ENCODE results near the gene RNASE11. TPM values are rescaled to one million over a fixed set of nuclear protein-coding genes. Genes with fewer than 3 reads are reported as not detected.

The RNASE11 gene
- total and polyA plus RNA-seq, 2 donors (not counting 1 experiment from before 2014, with no cell fraction given) = not detected

DNA sequence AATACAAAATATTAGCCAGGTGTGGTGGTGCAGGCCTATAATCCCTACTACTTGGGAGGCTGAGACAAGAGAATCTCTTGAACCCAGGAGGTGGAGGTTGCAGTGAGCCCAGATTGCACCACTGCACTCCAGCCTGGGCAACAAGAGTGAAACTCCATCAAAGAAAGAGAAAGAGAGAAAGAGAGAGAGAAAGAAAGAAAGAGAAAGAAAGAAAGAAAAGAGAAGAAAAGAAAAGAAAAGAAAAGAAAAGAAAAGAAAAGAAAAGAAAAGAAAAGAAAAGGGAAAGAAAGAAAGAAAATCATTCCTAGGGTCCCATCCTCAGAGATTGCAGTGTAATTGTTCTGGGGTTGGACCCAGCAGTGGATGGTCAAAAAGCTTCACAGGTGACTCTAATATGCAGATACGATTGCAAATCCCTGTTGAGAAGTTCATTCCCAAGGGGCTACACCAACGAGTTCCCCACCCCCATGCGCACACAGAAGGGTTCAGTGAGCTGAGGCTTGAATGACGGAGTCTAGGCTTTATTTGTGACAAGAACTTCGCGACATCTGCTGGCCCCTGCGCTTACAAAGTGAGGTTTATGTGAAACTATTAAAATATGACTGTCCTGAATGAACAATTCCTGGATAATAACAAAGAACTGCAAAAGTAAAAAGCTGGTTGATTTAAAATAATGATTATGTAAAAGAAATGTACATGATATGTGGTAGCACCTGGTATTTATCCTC, 20.7 kb upstream of the RNASE11 start:
- Histone ChIP-seq H2AFZ (ENCODE audit: insufficient read depth, low read depth, low read length, poor library complexity, severe bottlenecking) (no peak overlapping the region), H3K4me2 (replicated peaks; ENCODE audit: low read depth, low read length, poor library complexity, severe bottlenecking) (peak overlapping the region; percentile 94), H3K4me1 (ENCODE audit: control insufficient read depth in 2 of 2, insufficient read depth in 2 of 2, low read length in 2 of 2) (peaks cover 28 to 39% of the 10 kb centered on the region in 2 donors), H3K27ac (ENCODE audit: low read length in 2 of 2) (no peak overlapping the region), H4K20me1 (ENCODE audit: control insufficient read depth, insufficient read depth, low read length, poor library complexity, severe bottlenecking) (no peaks in the 10 kb centered on the region), H3K4me3 (ENCODE audit: control extremely low read depth in 1 of 5, extremely low read depth in 1 of 5, insufficient read depth in 1 of 5, low read depth in 2 of 5, low read length in 4 of 5) (no peak overlapping the region), H3K9ac (ENCODE audit: low read length) (no peak overlapping the region), H3K27me3 (replicated peaks in 1 of 4; ENCODE audit: control extremely low read depth in 1 of 4, control insufficient read depth in 3 of 4, insufficient read depth in 4 of 4, low read length in 3 of 4) (no peaks in the 10 kb centered on the region), H3K9me3 (ENCODE audit: control extremely low read depth in 1 of 3, control insufficient read depth in 2 of 3, insufficient read depth in 1 of 3, low read length in 2 of 3) (no peaks in the 10 kb centered on the region), H3K36me3 (replicated peaks in 1 of 2; ENCODE audit: control extremely low read depth in 1 of 2, control insufficient read depth in 1 of 2, extremely low read depth in 1 of 2, insufficient read depth in 2 of 2, low read length in 1 of 2) (no peaks in the 10 kb centered on the region), H3K79me2 (ENCODE audit: control insufficient read depth, insufficient read depth, low read length) (no peaks in the 10 kb centered on the region)
- ATAC-seq (ENCODE audit: low read depth) = no peak
- Mint-ChIP-seq H3K27ac (no peak overlapping the region), H3K4me1 (peaks cover 2% of the 10 kb centered on the region), H3K9me3 (ENCODE audit: insufficient read depth) (no peaks in the 10 kb centered on the region), H3K4me3 (no peak overlapping the region), H3K27me3 (no peaks in the 10 kb centered on the region)
- TF ChIP-seq, protein P1, sequence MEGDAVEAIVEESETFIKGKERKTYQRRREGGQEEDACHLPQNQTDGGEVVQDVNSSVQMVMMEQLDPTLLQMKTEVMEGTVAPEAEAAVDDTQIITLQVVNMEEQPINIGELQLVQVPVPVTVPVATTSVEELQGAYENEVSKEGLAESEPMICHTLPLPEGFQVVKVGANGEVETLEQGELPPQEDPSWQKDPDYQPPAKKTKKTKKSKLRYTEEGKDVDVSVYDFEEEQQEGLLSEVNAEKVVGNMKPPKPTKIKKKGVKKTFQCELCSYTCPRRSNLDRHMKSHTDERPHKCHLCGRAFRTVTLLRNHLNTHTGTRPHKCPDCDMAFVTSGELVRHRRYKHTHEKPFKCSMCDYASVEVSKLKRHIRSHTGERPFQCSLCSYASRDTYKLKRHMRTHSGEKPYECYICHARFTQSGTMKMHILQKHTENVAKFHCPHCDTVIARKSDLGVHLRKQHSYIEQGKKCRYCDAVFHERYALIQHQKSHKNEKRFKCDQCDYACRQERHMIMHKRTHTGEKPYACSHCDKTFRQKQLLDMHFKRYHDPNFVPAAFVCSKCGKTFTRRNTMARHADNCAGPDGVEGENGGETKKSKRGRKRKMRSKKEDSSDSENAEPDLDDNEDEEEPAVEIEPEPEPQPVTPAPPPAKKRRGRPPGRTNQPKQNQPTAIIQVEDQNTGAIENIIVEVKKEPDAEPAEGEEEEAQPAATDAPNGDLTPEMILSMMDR (IDR thresholded peaks at IDR 0.05) = no peak
- no peak for TF ChIP-seq EZH2 (IDR thresholded peaks at IDR 0.05; ENCODE audit: borderline replicate concordance, insufficient read depth, low read depth, low read length, poor library complexity, severe bottlenecking)
- POLR2A ChIA-PET = no interaction called here
- 40% methylated on average over 1 of the region's 7 CpGs for WGBS (ENCODE audit: insufficient coverage)
- peak; percentile 53 for DNase-seq
- CTCF ChIA-PET = interaction anchor here (0.8 to 8.9 kb wide), 15 partner anchors 11 to 279 kb away, joined by 3 to 215 read pairs (median 5); partner anchors contain the start of genes CCNB1IP1, PARP2 and TEP1
- intact Hi-C loops (cut with micrococcal nuclease) = loop anchor here (1.0 kb wide), 5 partner anchors 77 to 281 kb away; partner anchors contain the start of genes PARP2 and TEP1

- no peak overlapping the region for H3K4me3 Mint-ChIP-seq
- WGBS (ENCODE audit: insufficient coverage) = 40% methylated on average over 4 of the region's 5 CpGs
- intact Hi-C loops (cut with micrococcal nuclease) = no loop called here
Measured at GRCh38 chr14:20607617-20608016, 19.8 kb upstream of the RNASE11 start.

More at GRCh38 chr14:20607617-20608016, 19.8 kb upstream of the RNASE11 start:
- H2AFZ ChIP-seq (ENCODE audit: insufficient read depth, low read depth, low read length, poor library complexity, severe bottlenecking) = peak overlapping the region; percentile 1
- peaks cover 21 to 31% of the 10 kb centered on the region in 2 donors for H3K4me1 ChIP-seq (ENCODE audit: control insufficient read depth in 2 of 2, insufficient read depth in 2 of 2, low read length in 2 of 2)
- no peaks in the 10 kb centered on the region for H3K79me2 ChIP-seq (ENCODE audit: control insufficient read depth, insufficient read depth, low read length)
- no peaks in the 10 kb centered on the region for H3K36me3 ChIP-seq (replicated peaks in 1 of 2; ENCODE audit: control extremely low read depth in 1 of 2, control insufficient read depth in 1 of 2, extremely low read depth in 1 of 2, insufficient read depth in 2 of 2, low read length in 1 of 2)
- no peak overlapping the region for H3K4me3 ChIP-seq (ENCODE audit: control extremely low read depth in 1 of 5, extremely low read depth in 1 of 5, insufficient read depth in 1 of 5, low read depth in 2 of 5, low read length in 4 of 5)
- no peak overlapping the region for H3K9ac ChIP-seq (ENCODE audit: low read length)
- DNase-seq (no peak), ATAC-seq (ENCODE audit: low read depth) (no peak)
- no peaks in the 10 kb centered on the region for H3K9me3 ChIP-seq (ENCODE audit: control extremely low read depth in 1 of 3, control insufficient read depth in 2 of 3, insufficient read depth in 1 of 3, low read length in 2 of 3)
- ChIA-PET POLR2A (no interaction called here), CTCF (interaction anchor here (0.8 to 8.9 kb wide), 11 partner anchors 9 to 302 kb away, joined by 3 to 215 read pairs (median 11); partner anchors contain the start of genes ANG, CCNB1IP1, PARP2 and TEP1)
- Mint-ChIP-seq H3K4me1 (peaks cover 2% of the 10 kb centered on the region), H3K27me3 (no peaks in the 10 kb centered on the region), H3K27ac (no peak overlapping the region), H3K9me3 (ENCODE audit: insufficient read depth) (no peaks in the 10 kb centered on the region)
- no peak overlapping the region for H3K27ac ChIP-seq (ENCODE audit: low read length in 2 of 2)
- no peak for TF ChIP-seq EZH2 (IDR thresholded peaks at IDR 0.05; ENCODE audit: borderline replicate concordance, insufficient read depth, low read depth, low read length, poor library complexity, severe bottlenecking)
- TF ChIP-seq, protein P1 (IDR thresholded peaks at IDR 0.05) = no peak
- H3K27me3 ChIP-seq (replicated peaks in 1 of 4; ENCODE audit: control extremely low read depth in 1 of 4, control insufficient read depth in 3 of 4, insufficient read depth in 4 of 4, low read length in 3 of 4) = no peaks in the 10 kb centered on the region
- H4K20me1 ChIP-seq (ENCODE audit: control insufficient read depth, insufficient read depth, low read length, poor library complexity, severe bottlenecking) = no peaks in the 10 kb centered on the region
- H3K4me2 ChIP-seq (replicated peaks; ENCODE audit: low read depth, low read length, poor library complexity, severe bottlenecking) = no peak overlapping the region
